Sigmoid colon (tissue), 7 donors: ENCODE data around the gene B3GALT6. TPM values are rescaled to one million over a fixed set of nuclear protein-coding genes. Genes with fewer than 3 reads are reported as not detected.

ENCODE experiments used
- DNase-seq: peaks from one replicate; pipeline ENCODE4 v3.0.0-alpha.2; 2019
- H3K27ac ChIP-seq, 4 donors: fragments of 200-600 bp; sonication (generic); one replicate each; pipeline ENCODE4 v1.5.1; 2016 to 2019; ENCODE audit warnings: mild to moderate bottlenecking in 1 of 4
- H3K27me3 ChIP-seq, 3 donors: fragments of 200-600 bp; sonication (generic); one replicate each; pipeline ENCODE4 v1.5.1; 2019; ENCODE audit warnings: mild to moderate bottlenecking in 1 of 3
- H3K36me3 ChIP-seq, 4 donors: fragments of 200-600 bp; sonication (generic); one replicate each; pipeline ENCODE4 v1.5.1; 2016 to 2019
- H3K4me1 ChIP-seq, 4 donors: fragments of 200-600 bp; sonication (generic); one replicate each; pipeline ENCODE4 v1.5.1; 2017 to 2019
- H3K4me3 ChIP-seq, 4 donors: fragments of 200-600 bp; sonication (generic); one replicate each; pipeline ENCODE4 v1.5.1; 2017 to 2019; ENCODE audit warnings: mild to moderate bottlenecking in 2 of 4, moderate library complexity in 1 of 4
- H3K9me3 ChIP-seq, 4 donors: fragments of 200-600 bp in 3 of 4; sonication (generic) in 3 of 4; one replicate each; pipeline versions ENCODE4 v1.5.1 to v1.6.1; 2013 to 2019
- EP300 ChIP-seq, 4 donors: sonication (generic); formaldehyde crosslinking; IDR thresholded peaks; one replicate each; pipeline ENCODE4 v1.6.1; 2017; ENCODE audit warnings: antibody characterized with exemption in 4 of 4
- POLR2A ChIP-seq, 2 donors: fragments of 450-650 bp; IDR thresholded peaks; one replicate each; pipeline ENCODE4 v1.6.1; 2016; ENCODE audit warnings: antibody characterized with exemption in 2 of 2, mild to moderate bottlenecking in 2 of 2, moderate library complexity in 2 of 2
- POLR2AphosphoS5 ChIP-seq, 4 donors: sonication (generic); formaldehyde crosslinking; IDR thresholded peaks; one replicate each; pipeline ENCODE4 v1.6.1; 2017; ENCODE audit warnings: antibody characterized with exemption in 4 of 4
- WGBS, 2 donors: extraction: QIAGEN DNeasy Blood & Tissue Kit; methylation state at CpG; one replicate each; pipeline ENCODE4 v1.1.7; 2013; 5-methylcytosine and 5-hydroxymethylcytosine counted together
- intact Hi-C: fragments of 100-400 bp; cut with DNase I; formaldehyde crosslinking; loops from one replicate; pipeline ENCODE4 v1.15.1; 2023
- polyA plus RNA-seq, 3 donors: library from polyadenylated mRNA; stranded (reverse); fragments of 200-250 nt; gene quantifications; one replicate each; pipeline ENCODE4 v1.2.3, GENCODE V29; 2013
- total RNA-seq, 4 donors: library from RNA; depleted of rRNA; stranded (reverse); fragments of >200 nt; gene quantifications; one replicate each; pipeline ENCODE4 v1.1.0, GENCODE V29; 2016
- TF ChIP-seq, protein P1 (sequence below), 4 experiments: fragments of 450-650 bp in 3 of 4; fragments of 200-600 bp in 1 of 4; IDR thresholded peaks; one replicate each; pipeline ENCODE4 v1.5.1; 2016 to 2019; ENCODE audit warnings: antibody characterized with exemption in 4 of 4, mild to moderate bottlenecking in 3 of 4, moderate library complexity in 2 of 4
- donor health status: healthy with polysubstance abuse.
- donor health status: Bipolar disorder and iron deficiency.
- donor health status: healthy.

Gene B3GALT6
- total and polyA plus RNA-seq, 7 donors: 1.8 to 12.5 (median 9.1) TPM

DNA sequence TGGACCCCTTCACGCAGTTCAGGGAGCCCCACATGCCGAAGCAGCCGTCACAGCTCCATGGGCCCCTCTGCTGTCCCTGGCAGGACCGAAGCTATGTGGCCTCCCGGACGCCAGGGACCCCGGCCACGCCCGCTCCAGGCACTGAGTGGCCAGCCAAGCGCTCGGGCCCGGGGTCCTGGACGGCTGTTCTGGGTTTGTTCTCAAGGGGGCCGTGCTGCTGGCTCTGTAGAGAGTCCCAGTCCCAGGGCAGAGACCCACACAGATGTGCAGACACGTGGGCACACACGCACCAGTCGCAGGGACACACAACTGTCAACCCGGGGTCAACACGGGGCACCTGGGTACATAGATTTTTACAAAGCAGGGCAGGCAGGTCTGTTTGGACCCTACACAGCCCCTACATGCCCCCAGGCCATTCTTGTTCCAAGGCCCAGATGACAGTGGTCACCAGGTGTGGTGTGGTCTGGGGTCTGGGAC lies 6.7 kb downstream of the B3GALT6 start:
- no peaks in the 10 kb centered on the region for H3K9me3 ChIP-seq
- intact Hi-C loops: no loop called here
- H3K27me3 ChIP-seq: peaks cover 8 to 31% (median 24%) of the 10 kb centered on the region in 3 donors
- peaks cover 0 to 15% (median 0%) of the 10 kb centered on the region in 4 donors for H3K4me1 ChIP-seq
- no peaks in the 10 kb centered on the region for H3K36me3 ChIP-seq
- no peak overlapping the region for H3K27ac ChIP-seq
- WGBS, 2 donors: 18 to 67% methylated on average over 19 of the region's 19 CpGs
- DNase-seq: no peak
- no peak overlapping the region for H3K4me3 ChIP-seq
- TF ChIP-seq POLR2AphosphoS5 (IDR thresholded peaks at IDR 0.05) (no peak), EP300 (IDR thresholded peaks at IDR 0.05) (no peak), POLR2A (IDR thresholded peaks at IDR 0.05) (no peak)
- TF ChIP-seq, protein P1, sequence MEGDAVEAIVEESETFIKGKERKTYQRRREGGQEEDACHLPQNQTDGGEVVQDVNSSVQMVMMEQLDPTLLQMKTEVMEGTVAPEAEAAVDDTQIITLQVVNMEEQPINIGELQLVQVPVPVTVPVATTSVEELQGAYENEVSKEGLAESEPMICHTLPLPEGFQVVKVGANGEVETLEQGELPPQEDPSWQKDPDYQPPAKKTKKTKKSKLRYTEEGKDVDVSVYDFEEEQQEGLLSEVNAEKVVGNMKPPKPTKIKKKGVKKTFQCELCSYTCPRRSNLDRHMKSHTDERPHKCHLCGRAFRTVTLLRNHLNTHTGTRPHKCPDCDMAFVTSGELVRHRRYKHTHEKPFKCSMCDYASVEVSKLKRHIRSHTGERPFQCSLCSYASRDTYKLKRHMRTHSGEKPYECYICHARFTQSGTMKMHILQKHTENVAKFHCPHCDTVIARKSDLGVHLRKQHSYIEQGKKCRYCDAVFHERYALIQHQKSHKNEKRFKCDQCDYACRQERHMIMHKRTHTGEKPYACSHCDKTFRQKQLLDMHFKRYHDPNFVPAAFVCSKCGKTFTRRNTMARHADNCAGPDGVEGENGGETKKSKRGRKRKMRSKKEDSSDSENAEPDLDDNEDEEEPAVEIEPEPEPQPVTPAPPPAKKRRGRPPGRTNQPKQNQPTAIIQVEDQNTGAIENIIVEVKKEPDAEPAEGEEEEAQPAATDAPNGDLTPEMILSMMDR (IDR thresholded peaks at IDR 0.05): no peak

DNA sequence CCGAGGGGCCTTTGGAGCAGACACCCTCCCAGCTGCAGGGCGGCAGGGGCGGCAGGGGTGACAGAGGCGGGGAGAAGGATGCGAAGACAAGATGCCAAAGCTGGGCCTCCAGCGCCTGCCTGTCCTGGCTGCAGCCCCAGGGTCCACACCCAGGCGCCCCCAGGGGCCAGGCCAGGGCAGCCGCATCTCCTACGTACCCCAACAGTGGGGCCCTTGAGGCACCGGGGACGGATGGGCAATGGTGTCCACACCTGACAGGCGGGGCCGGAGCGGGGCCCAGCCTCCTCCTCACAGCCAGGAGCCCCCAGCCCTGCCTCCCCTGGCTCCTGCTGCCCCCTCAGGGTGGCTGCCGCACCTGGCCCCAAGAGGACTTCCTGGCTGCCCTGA lies 7.2 kb downstream of the B3GALT6 start:
- Histone ChIP-seq H3K9me3 (no peaks in the 10 kb centered on the region), H3K27me3 (peaks cover 8 to 31% (median 24%) of the 10 kb centered on the region in 3 donors), H3K4me3 (no peak overlapping the region), H3K27ac (no peak overlapping the region), H3K36me3 (no peaks in the 10 kb centered on the region), H3K4me1 (peaks cover 0 to 13% (median 0%) of the 10 kb centered on the region in 4 donors)
- TF ChIP-seq POLR2A (IDR thresholded peaks at IDR 0.05) (no peak), POLR2AphosphoS5 (IDR thresholded peaks at IDR 0.05) (no peak), EP300 (IDR thresholded peaks at IDR 0.05) (no peak)
- TF ChIP-seq, protein P1 (IDR thresholded peaks at IDR 0.05): no peak
- 24 to 64% methylated on average over 15 of the region's 15 CpGs for WGBS, 2 donors
- intact Hi-C loops: no loop called here
- DNase-seq: no peak

DNA sequence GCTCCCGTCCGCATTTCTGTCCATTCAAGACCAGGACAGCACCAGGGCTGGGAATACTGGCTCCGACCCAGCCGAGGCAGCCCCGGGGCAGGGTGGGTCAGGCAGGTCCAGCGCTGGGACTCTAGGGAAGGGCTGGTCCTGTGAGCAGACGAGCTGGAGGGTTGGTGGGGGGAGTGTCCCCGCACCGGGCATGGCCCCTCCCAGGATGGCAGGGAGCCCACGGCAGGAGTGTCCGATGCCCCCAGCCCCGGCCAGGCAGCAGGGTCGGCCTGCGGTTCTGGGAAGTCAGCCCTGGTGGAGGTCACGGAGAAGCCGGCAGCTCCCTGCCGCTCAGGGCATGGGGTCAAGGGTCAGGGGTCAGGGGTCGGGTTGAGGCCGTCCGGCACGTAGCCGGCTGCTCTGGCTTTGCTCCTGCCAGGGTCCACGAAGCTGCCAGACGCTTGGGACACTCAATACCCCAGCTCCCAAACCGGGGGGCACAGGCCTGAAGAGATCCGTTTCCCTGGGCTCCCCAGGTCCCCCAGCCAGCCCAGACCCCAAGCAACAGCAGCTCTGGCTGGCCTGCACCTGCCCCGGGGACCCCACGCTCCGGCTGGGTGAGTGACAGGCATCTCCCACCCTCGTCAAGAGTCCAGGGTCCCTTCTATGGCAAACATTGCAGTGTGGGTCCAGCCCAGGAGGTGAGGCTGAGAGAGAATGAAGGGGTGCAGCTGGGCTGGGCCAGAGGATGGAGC lies 7.7 kb downstream of the B3GALT6 start:
- no peak for TF ChIP-seq EP300 (IDR thresholded peaks at IDR 0.05)
- TF ChIP-seq POLR2AphosphoS5 (IDR thresholded peaks at IDR 0.05): no peak
- TF ChIP-seq, protein P1 (IDR thresholded peaks at IDR 0.05): no peak
- Histone ChIP-seq H3K27me3 (peaks cover 8 to 31% (median 24%) of the 10 kb centered on the region in 3 donors), H3K4me3 (no peak overlapping the region), H3K9me3 (no peaks in the 10 kb centered on the region), H3K4me1 (peaks cover 0 to 13% (median 0%) of the 10 kb centered on the region in 4 donors), H3K36me3 (no peaks in the 10 kb centered on the region), H3K27ac (no peak overlapping the region)
- 8 to 45% methylated on average over 30 of the region's 30 CpGs for WGBS, 2 donors
- DNase-seq: no peak
- intact Hi-C loops: no loop called here

DNA sequence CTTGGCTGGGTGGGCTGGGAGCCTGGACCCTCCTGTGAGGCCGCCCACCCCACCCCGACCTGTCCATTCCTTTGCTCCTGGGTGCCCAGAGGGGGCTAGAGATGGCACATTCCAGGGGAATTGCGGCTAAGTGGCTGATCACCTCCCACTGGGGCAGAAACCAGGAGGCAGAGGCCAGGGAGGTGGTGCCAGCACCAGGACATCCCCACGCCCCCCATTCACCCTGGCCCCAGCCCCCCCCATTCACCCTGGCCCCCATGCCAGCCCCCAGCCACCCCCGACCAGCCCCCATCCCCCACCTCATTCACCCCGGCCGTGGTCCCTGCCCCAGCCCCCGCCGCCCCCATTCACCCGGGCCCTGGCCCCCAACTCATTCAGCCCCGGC lies 8.3 kb downstream of the B3GALT6 start:
- H3K4me3 ChIP-seq: no peak overlapping the region
- intact Hi-C loops: no loop called here
- H3K27me3 ChIP-seq: peaks cover 8 to 33% (median 26%) of the 10 kb centered on the region in 3 donors
- H3K36me3 ChIP-seq: no peaks in the 10 kb centered on the region
- WGBS, 2 donors: 39 to 67% methylated on average over 11 of the region's 11 CpGs
- no peaks in the 10 kb centered on the region for H3K9me3 ChIP-seq
- H3K4me1 ChIP-seq: peaks cover 0 to 13% (median 0%) of the 10 kb centered on the region in 4 donors
- TF ChIP-seq, protein P1 (IDR thresholded peaks at IDR 0.05): no peak
- no peak for TF ChIP-seq POLR2AphosphoS5 (IDR thresholded peaks at IDR 0.05)
- no peak for TF ChIP-seq POLR2A (IDR thresholded peaks at IDR 0.05)
- TF ChIP-seq EP300 (IDR thresholded peaks at IDR 0.05): no peak
- no peak for DNase-seq
- no peak overlapping the region for H3K27ac ChIP-seq
